K562 (cell line): ENCODE data around the gene CUTA.

ENCODE experiments used
- BRCA1 ChIP-seq, 2 experiments: fragments of 450-650 bp in 1 of 2; sonication (generic) in 1 of 2; formaldehyde crosslinking in 1 of 2; IDR thresholded peaks; 2 replicates each; pipeline versions ENCODE4 v1.5.0 to v1.6.1; 2017 to 2020; ENCODE audit warnings: mild to moderate bottlenecking in 1 of 2, missing genetic modification reagents in 1 of 2
- HMG20A ChIP-seq: fragments of 450-650 bp; formaldehyde crosslinking; conservative IDR thresholded peaks from 2 replicates; pipeline ENCODE4 v1.4.0; 2020; ENCODE audit warnings: mild to moderate bottlenecking, mixed read lengths
- RCOR1 ChIP-seq, 2 experiments: IDR thresholded peaks; 2 replicates each; pipeline ENCODE4 v1.6.1; 2012; ENCODE audit warnings: low read depth in 2 of 2, low read length in 2 of 2, borderline replicate concordance in 1 of 2, improper control_type of control experiment in 1 of 2
- SMAD2 ChIP-seq: fragments of 150-350 bp; IDR thresholded peaks from 2 replicates; pipeline ENCODE4 v1.6.1; 2014; ENCODE audit warnings: low read depth, mild to moderate bottlenecking, low read length
- YY1 ChIP-seq, 3 experiments: IDR thresholded peaks; 2 replicates each; pipeline ENCODE4 v1.6.1; 2011; ENCODE audit warnings: low read length in 2 of 3, mild to moderate bottlenecking in 2 of 3, moderate library complexity in 2 of 3, borderline replicate concordance in 1 of 3, control low read depth in 1 of 3, low read depth in 1 of 3; ENCODE audit not compliant: insufficient read depth in 3 of 3, insufficient replicate concordance in 2 of 3, control insufficient read depth in 1 of 3, insufficient read length in 1 of 3; ENCODE audit errors: extremely low read depth in 1 of 3
- ZZZ3 ChIP-seq: fragments of 450-650 bp; IDR thresholded peaks from 2 replicates; pipeline ENCODE4 v1.6.1; 2016; ENCODE audit warnings: antibody characterized with exemption, mild to moderate bottlenecking, moderate library complexity

DNA sequence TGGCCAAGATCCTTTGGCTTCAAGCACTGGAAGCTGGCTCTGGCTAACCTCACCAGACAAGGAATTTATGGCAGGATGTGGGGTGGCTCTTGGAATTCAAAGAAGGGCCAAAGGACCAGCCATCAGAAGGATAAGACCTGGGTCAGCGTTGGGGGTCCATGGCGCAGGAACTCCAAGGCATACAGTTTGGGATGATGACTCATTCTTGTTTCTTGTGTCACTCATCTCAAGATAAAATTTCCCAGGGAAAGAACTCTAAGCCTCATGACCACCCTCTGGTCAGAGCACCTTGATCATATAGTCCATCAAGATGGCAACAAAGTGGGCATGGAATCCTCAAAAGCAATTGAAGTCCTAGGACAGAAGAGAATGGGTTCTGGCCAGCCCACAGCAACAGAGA is 41.3 kb upstream of the CUTA start:
- TF ChIP-seq YY1 (IDR thresholded peaks at IDR 0.05; ENCODE audit: borderline replicate concordance in 1 of 3, control insufficient read depth in 1 of 3, extremely low read depth in 1 of 3, insufficient read depth in 3 of 3, insufficient read length in 1 of 3, insufficient replicate concordance in 2 of 3, low read depth in 1 of 3, low read length in 2 of 3), result no peak
- no peak for TF ChIP-seq SMAD2
- no peak for TF ChIP-seq HMG20A (CRISPR knock-in tag)
- no peak for TF ChIP-seq ZZZ3
- no peak for TF ChIP-seq BRCA1 (IDR thresholded peaks at IDR 0.05)
- TF ChIP-seq BRCA1 (CRISPR knock-in tag; IDR thresholded peaks at IDR 0.05), result no peak
- no peak for TF ChIP-seq RCOR1 (IDR thresholded peaks at IDR 0.05; ENCODE audit: borderline replicate concordance in 1 of 2, low read depth in 2 of 2, low read length in 2 of 2)
